ENCODE results near the gene ATXN1. TPM values are rescaled to one million over a fixed set of nuclear protein-coding genes. Genes with fewer than 3 reads are reported as not detected.
A peak's percentile ranks its signal among the peaks of the same experiment; 100 is the strongest.

ATXN1 gene
- total RNA-seq, 1 donor from 2014 or later = 18.4 TPM

GRCh38 chr6:16648003-16648402 is 113.3 kb downstream of the ATXN1 start:
- H3K27me3 ChIP-seq (ENCODE audit: control insufficient read depth, insufficient read depth, low read length) = no peaks in the 10 kb centered on the region
- peaks cover 5% of the 10 kb centered on the region for H3K36me3 ChIP-seq (ENCODE audit: control insufficient read depth, insufficient read depth, low read length)
- FAIRE-seq (no peak), DNase-seq (ENCODE audit: low read depth) (no peak)
- H3K4me3 ChIP-seq (ENCODE audit: low read depth, low read length) = no peak overlapping the region
- no peak for TF ChIP-seq CTCF (IDR thresholded peaks at IDR 0.05; ENCODE audit: insufficient read depth, low read length, severe bottlenecking)

GRCh38 chr6:16647422-16647821 is 113.8 kb downstream of the ATXN1 start:
- Histone ChIP-seq H3K27me3 (ENCODE audit: control insufficient read depth, insufficient read depth, low read length) (no peaks in the 10 kb centered on the region), H3K4me3 (ENCODE audit: low read depth, low read length) (no peak overlapping the region), H3K36me3 (ENCODE audit: control insufficient read depth, insufficient read depth, low read length) (peaks cover 5% of the 10 kb centered on the region)
- DNase-seq (ENCODE audit: low read depth) (no peak), FAIRE-seq (no peak)
- TF ChIP-seq CTCF (IDR thresholded peaks at IDR 0.05; ENCODE audit: insufficient read depth, low read length, severe bottlenecking) = no peak

GRCh38 chr6:16644540-16645250 is 116.6 kb downstream of the ATXN1 start:
- FAIRE-seq (no peak), DNase-seq (ENCODE audit: low read depth) (no peak)
- Histone ChIP-seq H3K27me3 (ENCODE audit: control insufficient read depth, insufficient read depth, low read length) (no peaks in the 10 kb centered on the region), H3K4me3 (ENCODE audit: low read depth, low read length) (no peak overlapping the region), H3K36me3 (ENCODE audit: control insufficient read depth, insufficient read depth, low read length) (peaks cover 4% of the 10 kb centered on the region)
- no peak for TF ChIP-seq CTCF (IDR thresholded peaks at IDR 0.05; ENCODE audit: insufficient read depth, low read length, severe bottlenecking)

- Histone ChIP-seq H3K4me3 (ENCODE audit: low read depth, low read length) (no peak overlapping the region), H3K36me3 (ENCODE audit: control insufficient read depth, insufficient read depth, low read length) (peaks cover 3% of the 10 kb centered on the region), H3K27me3 (ENCODE audit: control insufficient read depth, insufficient read depth, low read length) (no peaks in the 10 kb centered on the region)
- FAIRE-seq (no peak), DNase-seq (ENCODE audit: low read depth) (peak; percentile 81)
- no peak for TF ChIP-seq CTCF (IDR thresholded peaks at IDR 0.05; ENCODE audit: insufficient read depth, low read length, severe bottlenecking)
Measured at GRCh38 chr6:16639684-16640480, 121.4 kb downstream of the ATXN1 start.

- Histone ChIP-seq H3K36me3 (ENCODE audit: control insufficient read depth, insufficient read depth, low read length) (peaks cover 3% of the 10 kb centered on the region), H3K4me3 (ENCODE audit: low read depth, low read length) (no peak overlapping the region), H3K27me3 (ENCODE audit: control insufficient read depth, insufficient read depth, low read length) (no peaks in the 10 kb centered on the region)
- FAIRE-seq (no peak), DNase-seq (ENCODE audit: low read depth) (no peak)
- no peak for TF ChIP-seq CTCF (IDR thresholded peaks at IDR 0.05; ENCODE audit: insufficient read depth, low read length, severe bottlenecking)
Measured at GRCh38 chr6:16637635-16638034, 123.6 kb downstream of the ATXN1 start.
